CD1c-positive myeloid dendritic cell (primary cell): ENCODE data around the gene PTGR3.
A peak's percentile ranks its signal among the peaks of the same experiment; 100 is the strongest.

Experiments
- DNase-seq: peaks from one replicate; pipeline ENCODE4 v3.0.0-alpha.2; 2016; ENCODE audit errors: extremely low spot score

The PTGR3 gene

GRCh38 chr18:75235896-75236295 lies 27.0 kb upstream of the PTGR3 start:
- no peak for DNase-seq

- no peak for DNase-seq
Measured at GRCh38 chr18:75234901-75235300, 26.0 kb upstream of the PTGR3 start.

- no peak for DNase-seq
Measured at GRCh38 chr18:75231053-75231406, 22.1 kb upstream of the PTGR3 start.

GRCh38 chr18:75230163-75231052 lies 21.5 kb upstream of the PTGR3 start:
- DNase-seq: no peak

GRCh38 chr18:75229437-75229836 lies 20.5 kb upstream of the PTGR3 start:
- no peak for DNase-seq

- no peak for DNase-seq
Measured at GRCh38 chr18:75228967-75229366, 20.0 kb upstream of the PTGR3 start.

GRCh38 chr18:75227535-75228296 lies 18.8 kb upstream of the PTGR3 start:
- DNase-seq: no peak

- DNase-seq: no peak
Measured at GRCh38 chr18:75226956-75227316, 18.0 kb upstream of the PTGR3 start.

- no peak for DNase-seq
Measured at GRCh38 chr18:75226286-75226955, 17.5 kb upstream of the PTGR3 start.

- DNase-seq: no peak
Measured at GRCh38 chr18:75223687-75224347, 14.9 kb upstream of the PTGR3 start.

GRCh38 chr18:75222407-75222806 lies 13.5 kb upstream of the PTGR3 start:
- no peak for DNase-seq

GRCh38 chr18:75221897-75222296 lies 13.0 kb upstream of the PTGR3 start:
- DNase-seq: no peak

GRCh38 chr18:75221397-75221796 lies 12.5 kb upstream of the PTGR3 start:
- no peak for DNase-seq

- no peak for DNase-seq
Measured at GRCh38 chr18:75220551-75221355, 11.8 kb upstream of the PTGR3 start.

GRCh38 chr18:75219745-75220375 lies 10.9 kb upstream of the PTGR3 start:
- no peak for DNase-seq

- DNase-seq: no peak
Measured at GRCh38 chr18:75218065-75218923, 9.4 kb upstream of the PTGR3 start.

GRCh38 chr18:75216911-75217689 lies 8.2 kb upstream of the PTGR3 start:
- DNase-seq: no peak

- peak; percentile 25 for DNase-seq
Measured at GRCh38 chr18:75216212-75216910, 7.4 kb upstream of the PTGR3 start.
